GM12878 (cell line): ENCODE results near the gene KCNJ16. TPM values are rescaled to one million over a fixed set of nuclear protein-coding genes. Genes with fewer than 3 reads are reported as not detected.

Source experiments
- ATAC-seq: fragments of 200-7000 bp; cut with Tn5 transposase; 3 replicates; pipeline ENCODE4 v1.9.1; 2020; ENCODE audit warnings: mild to moderate bottlenecking, moderate library complexity
- BruUV-seq: library from RNA; stranded (reverse); fragments of 400-500 nt; replicated peaks from 2 replicates; lab custom pipeline; 2021; lab: Mats Ljungman, UMichigan
- CTCF ChIA-PET: fragments of 300-600 bp; sonication (Branson Sonifier 250); formaldehyde crosslinking; extraction: SDS; loops from one replicate; lab custom pipeline; 2021; ENCODE audit warnings: inconsistent platforms; lab: Yijun Ruan, JAX
- POLR2A ChIA-PET: fragments of 350-600 bp; formaldehyde crosslinking; extraction: SDS; loops from one replicate; lab custom pipeline; 2021; ENCODE audit warnings: inconsistent platforms; lab: Charles Lee
- RAD21 ChIA-PET: fragments of 300-600 bp; sonication (Branson Sonifier 250); formaldehyde crosslinking; loops from one replicate; lab custom pipeline; 2023; ENCODE audit warnings: antibody characterized with exemption; ENCODE audit not compliant: unreplicated experiment; lab: Charles Lee
- SMC1A ChIA-PET: fragments of 300-600 bp; sonication (Branson Sonifier 250); formaldehyde crosslinking; loops from one replicate; lab custom pipeline; 2023; ENCODE audit not compliant: unreplicated experiment, uncharacterized antibody; lab: Charles Lee
- DNase-seq: peaks from one replicate; pipeline ENCODE4 v3.0.0-alpha.2; 2011; ENCODE audit warnings: low read depth, low spot score
- FAIRE-seq: peaks from 3 replicates; lab custom pipeline; 2011; peaks lifted over from hg19 to GRCh38; lab: Jason Lieb, UNC
- H2AFZ ChIP-seq: 2 replicates; pipeline ENCODE4 v1.6.0; 2011; ENCODE audit warnings: low read depth, low read length, control low read depth; ENCODE audit not compliant: control insufficient read depth
- H3K27ac ChIP-seq: 2 replicates; pipeline ENCODE4 v1.5.1; 2011; ENCODE audit warnings: control low read depth; ENCODE audit not compliant: control insufficient read depth, insufficient read depth
- H3K27me3 ChIP-seq, 2 experiments: replicated peaks in 1 of 2; 2 replicates each; pipeline versions ENCODE4 v1.6.0 to v1.6.1; 2011; ENCODE audit warnings: low read length in 1 of 2; ENCODE audit not compliant: control insufficient read depth in 2 of 2, insufficient read depth in 2 of 2
- H3K36me3 ChIP-seq, 2 experiments: 2 replicates each; pipeline ENCODE4 v1.5.1; 2011; ENCODE audit warnings: low read length in 1 of 2; ENCODE audit not compliant: control insufficient read depth in 2 of 2, insufficient read depth in 2 of 2
- H3K4me1 ChIP-seq: 2 replicates; pipeline ENCODE4 v1.6.1; 2011; ENCODE audit warnings: mild to moderate bottlenecking, low read length, moderate library complexity, mixed read lengths; ENCODE audit not compliant: control insufficient read depth, insufficient read depth
- H3K4me2 ChIP-seq: 2 replicates; pipeline ENCODE4 v1.6.0; 2011; ENCODE audit warnings: control low read depth; ENCODE audit not compliant: control insufficient read depth, insufficient read depth
- H3K4me3 ChIP-seq: fragments of 200-600 bp; sonication (generic); 2 replicates; pipeline ENCODE4 v1.5.1; 2016
- H3K79me2 ChIP-seq: 2 replicates; pipeline ENCODE4 v1.6.0; 2011; ENCODE audit warnings: low read length; ENCODE audit not compliant: control insufficient read depth, insufficient read depth
- H3K9ac ChIP-seq: 2 replicates; pipeline ENCODE4 v1.8.0; 2011; ENCODE audit warnings: low read length, control low read depth, mixed read lengths; ENCODE audit not compliant: control insufficient read depth, insufficient read depth
- H3K9me3 ChIP-seq: replicated peaks from 3 replicates; pipeline ENCODE4 v1.5.1; 2011; ENCODE audit warnings: mild to moderate bottlenecking, low read length; ENCODE audit not compliant: control insufficient read depth, insufficient read depth
- H4K20me1 ChIP-seq: 2 replicates; pipeline ENCODE4 v1.6.0; 2011; ENCODE audit not compliant: control insufficient read depth, insufficient read depth
- BRCA1 ChIP-seq: IDR thresholded peaks from 2 replicates; pipeline ENCODE4 v1.6.1; 2011; ENCODE audit warnings: low read depth, low read length, improper control_type of control experiment
- CEBPZ ChIP-seq: fragments of 150-350 bp; IDR thresholded peaks from 2 replicates; pipeline ENCODE4 v1.6.1; 2016; ENCODE audit warnings: low read depth, low read length
- MAX ChIP-seq: IDR thresholded peaks from 2 replicates; pipeline ENCODE4 v1.6.1; 2012; ENCODE audit warnings: low read depth, low read length, improper control_type of control experiment
- MEF2B ChIP-seq: fragments of 450-650 bp; IDR thresholded peaks from 2 replicates; pipeline ENCODE4 v1.6.1; 2018; ENCODE audit warnings: mild to moderate bottlenecking, moderate library complexity; ENCODE audit not compliant: partially characterized antibody, poor library complexity, severe bottlenecking
- NFIC ChIP-seq: IDR thresholded peaks from 2 replicates; pipeline ENCODE4 v1.6.1; 2012; ENCODE audit warnings: low read depth, mild to moderate bottlenecking, inconsistent platforms, low read length, moderate library complexity
- NR2F1 ChIP-seq: fragments of 450-650 bp; conservative IDR thresholded peaks from 2 replicates; pipeline ENCODE4 v1.6.1; 2017; ENCODE audit warnings: mild to moderate bottlenecking
- WGBS: methylation state at CpG from one replicate; pipeline ENCODE4 v1.1.6; 2016; ENCODE audit warnings: low lambda C conversion rate; ENCODE audit not compliant: insufficient replicate concordance, insufficient coverage; ENCODE audit errors: missing lambda C conversion rate; 5-methylcytosine and 5-hydroxymethylcytosine counted together
- in situ Hi-C: fragments of 300-500 bp; cut with MboI; formaldehyde crosslinking; loops from 9 replicates; pipeline ENCODE4 v1.14.3; 2018; ENCODE audit warnings: mixed read lengths
- intact Hi-C: fragments of 100-400 bp; cut with micrococcal nuclease; formaldehyde crosslinking; loops from one replicate; pipeline ENCODE4 v1.14.2; 2022; ENCODE audit not compliant: unreplicated experiment
- polyA plus RNA-seq, 11 experiments: library from polyadenylated mRNA; depleted of rRNA in 4 of 11; unstranded in 6 of 11; stranded (reverse) in 5 of 11; fragments of >200 nt; fragmentation: Nextera tagmentation in 4 of 11; fragmentation: Illumina TruSeq in 1 of 11; extraction: Ambion mirVana in 4 of 11; extraction: Trizol in 1 of 11; gene quantifications; 1 replicate in 1 of 11; 2 replicates in 10 of 11; pipeline versions ENCODE4 v1.2.1 to v1.2.3, GENCODE V29; 2011 to 2016; ENCODE audit warnings: inconsistent platforms in 2 of 11, missing spikeins in 2 of 11, low read depth in 1 of 11
- total RNA-seq, 4 experiments: library from RNA; depleted of rRNA in 3 of 4; stranded (reverse); fragments of >200 nt in 3 of 4; fragmentation: Illumina TruSeq in 1 of 4; extraction: Trizol in 1 of 4; gene quantifications; 2 replicates each; pipeline versions ENCODE4 v1.2.1 to v1.2.3, GENCODE V29; 2013 to 2021

KCNJ16 gene
- total and polyA plus RNA-seq, 10 of the 15 experiments (the other 5 are each of a cell fraction or from before 2014, with no cell fraction given) = 0.08 to 0.24 (median 0.20) TPM; not detected in 7

GRCh38 chr17:70159980-70160379, 85.0 kb downstream of the KCNJ16 start:
- no peaks in the 10 kb centered on the region for H3K36me3 ChIP-seq
- 49% methylated on average over 2 of the region's 2 CpGs for WGBS
- ATAC-seq (no peak), FAIRE-seq (no peak), DNase-seq (no peak)
- H3K4me1 ChIP-seq = no peaks in the 10 kb centered on the region
- H3K9me3 ChIP-seq = no peaks in the 10 kb centered on the region
- no peak overlapping the region for H3K27ac ChIP-seq
- ChIA-PET CTCF (interaction anchor here (0.7 to 2.5 kb wide), 6 partner anchors 7 to 552 kb away, joined by 3 to 6 read pairs (median 3); no protein-coding TSS in a partner anchor), POLR2A (no interaction called here), SMC1A (interaction anchor here (0.6 to 1.4 kb wide), 7 partner anchors 11 to 413 kb away, joined by 3 to 4 read pairs (median 3); no protein-coding TSS in a partner anchor), RAD21 (interaction anchor here (0.9 to 1.1 kb wide), 2 partner anchors 49 to 202 kb away, joined by 3 to 4 read pairs; no protein-coding TSS in a partner anchor)
- no TSS peak for BruUV-seq
- H4K20me1 ChIP-seq = no peaks in the 10 kb centered on the region
- no peak overlapping the region for H2AFZ ChIP-seq
- no peak overlapping the region for H3K9ac ChIP-seq
- in situ Hi-C loops = no loop called here
- intact Hi-C loops = loop anchor here (10.0 kb wide), 1 partner anchor 65 kb away; no protein-coding TSS in a partner anchor
- no peaks in the 10 kb centered on the region for H3K79me2 ChIP-seq
- no peak overlapping the region for H3K4me3 ChIP-seq
- TF ChIP-seq CEBPZ = no peak
- TF ChIP-seq MAX = no peak
- TF ChIP-seq BRCA1 = no peak
- TF ChIP-seq MEF2B = no peak
- no peak for TF ChIP-seq NR2F1
- TF ChIP-seq NFIC = no peak
- no peak overlapping the region for H3K4me2 ChIP-seq
- no peaks in the 10 kb centered on the region for H3K27me3 ChIP-seq
